AG09309 (cell line): ENCODE data around the gene IL34.

Experiments
- DNase-seq: peaks from one replicate; pipeline ENCODE4 v3.0.0-alpha.2; 2010; ENCODE audit warnings: low read depth
- H3K4me3 ChIP-seq: 2 replicates; pipeline ENCODE4 v1.5.1; 2011; ENCODE audit warnings: mild to moderate bottlenecking, low read depth, low read length, moderate library complexity; ENCODE audit not compliant: control insufficient read depth
- CTCF ChIP-seq: IDR thresholded peaks from 2 replicates; pipeline ENCODE4 v1.5.1; 2011; ENCODE audit warnings: mild to moderate bottlenecking, low read depth, low read length, inconsistent platforms; ENCODE audit not compliant: insufficient read depth, control insufficient read depth; ENCODE audit errors: missing control alignments

The IL34 gene

GRCh38 chr16:70658921-70659320, 12.6 kb downstream of the IL34 start:
- DNase-seq = no peak
- TF ChIP-seq CTCF = no peak
- no peak overlapping the region for H3K4me3 ChIP-seq

GRCh38 chr16:70659546-70659945, 13.2 kb downstream of the IL34 start:
- no peak for TF ChIP-seq CTCF
- H3K4me3 ChIP-seq = no peak overlapping the region
- DNase-seq = no peak

GRCh38 chr16:70659953-70660671, 13.8 kb downstream of the IL34 start:
- no peak overlapping the region for H3K4me3 ChIP-seq
- no peak for DNase-seq
- no peak for TF ChIP-seq CTCF

- TF ChIP-seq CTCF = no peak
- no peak for DNase-seq
- no peak overlapping the region for H3K4me3 ChIP-seq
Observed at GRCh38 chr16:70660672-70661350, 14.5 kb downstream of the IL34 start.

- DNase-seq = no peak
- TF ChIP-seq CTCF = no peak
- H3K4me3 ChIP-seq = no peak overlapping the region
Observed at GRCh38 chr16:70661534-70661917, 15.2 kb downstream of the IL34 start.

GRCh38 chr16:70661918-70662641, 15.7 kb downstream of the IL34 start:
- no peak for DNase-seq
- no peak for TF ChIP-seq CTCF
- H3K4me3 ChIP-seq = no peak overlapping the region
